Calu3 (cell line): Measurements from ENCODE around the gene TEX261. TPM values are rescaled to one million over a fixed set of nuclear protein-coding genes. Genes with fewer than 3 reads are reported as not detected.

Experiments
- BruUV-seq: library from RNA; stranded (reverse); fragments of 400-500 nt; replicated peaks from 2 replicates; lab custom pipeline; 2021; lab: Mats Ljungman, UMichigan
- CTCF ChIA-PET: fragments of 300-600 bp; sonication (Branson Sonifier 250); formaldehyde crosslinking; loops from one replicate; lab custom pipeline; 2022; ENCODE audit warnings: antibody characterized with exemption; lab: Charles Lee
- DNase-seq: peaks from one replicate; pipeline ENCODE4 v3.0.0; 2022
- H3K27ac Mint-ChIP-seq: one replicate; pipeline ENCODE4 v1.8.0; 2022; ENCODE audit warnings: mixed read lengths; ENCODE audit not compliant: unreplicated experiment
- H3K27me3 Mint-ChIP-seq: one replicate; pipeline ENCODE4 v1.8.0; 2022; ENCODE audit warnings: mixed read lengths; ENCODE audit not compliant: unreplicated experiment
- H3K36me3 Mint-ChIP-seq: one replicate; pipeline ENCODE4 v1.8.0; 2022; ENCODE audit warnings: mild to moderate bottlenecking, moderate library complexity, mixed read lengths; ENCODE audit not compliant: insufficient read depth, unreplicated experiment
- H3K4me1 Mint-ChIP-seq: one replicate; pipeline ENCODE4 v1.8.0; 2022; ENCODE audit warnings: mild to moderate bottlenecking, low read depth, mixed read lengths; ENCODE audit not compliant: unreplicated experiment
- H3K4me3 Mint-ChIP-seq: one replicate; pipeline ENCODE4 v1.8.0; 2022; ENCODE audit warnings: mild to moderate bottlenecking, low read depth, moderate library complexity, mixed read lengths; ENCODE audit not compliant: unreplicated experiment
- H3K9me3 Mint-ChIP-seq: one replicate; pipeline ENCODE4 v1.8.0; 2022; ENCODE audit warnings: low read depth, mixed read lengths; ENCODE audit not compliant: unreplicated experiment
- intact Hi-C: fragments of 100-400 bp; cut with micrococcal nuclease; formaldehyde crosslinking; loops from one replicate; pipeline ENCODE4 v1.10.0; 2022; ENCODE audit not compliant: unreplicated experiment
- total RNA-seq: library from RNA; stranded (reverse); gene quantifications from 2 replicates; pipeline ENCODE4 v1.2.3, GENCODE V29; 2022
- TF ChIP-seq, protein P1 (sequence below): fragments of 200-600 bp; IDR thresholded peaks from one replicate; pipeline ENCODE4 v1.8.0; 2022; ENCODE audit warnings: antibody characterized with exemption; ENCODE audit not compliant: unreplicated experiment

The TEX261 gene
- total RNA-seq, 1 experiment from 2014 or later = 61.2 TPM

GRCh38 chr2:71004857-71005256 lies 10.2 kb upstream of the TEX261 start:
- BruUV-seq = no TSS peak
- Mint-ChIP-seq H3K27me3 (peaks cover 62% of the 10 kb centered on the region), H3K4me3 (no peak overlapping the region), H3K36me3 (no peaks in the 10 kb centered on the region), H3K27ac (no peak overlapping the region), H3K4me1 (no peaks in the 10 kb centered on the region), H3K9me3 (no peaks in the 10 kb centered on the region)
- TF ChIP-seq, protein P1, sequence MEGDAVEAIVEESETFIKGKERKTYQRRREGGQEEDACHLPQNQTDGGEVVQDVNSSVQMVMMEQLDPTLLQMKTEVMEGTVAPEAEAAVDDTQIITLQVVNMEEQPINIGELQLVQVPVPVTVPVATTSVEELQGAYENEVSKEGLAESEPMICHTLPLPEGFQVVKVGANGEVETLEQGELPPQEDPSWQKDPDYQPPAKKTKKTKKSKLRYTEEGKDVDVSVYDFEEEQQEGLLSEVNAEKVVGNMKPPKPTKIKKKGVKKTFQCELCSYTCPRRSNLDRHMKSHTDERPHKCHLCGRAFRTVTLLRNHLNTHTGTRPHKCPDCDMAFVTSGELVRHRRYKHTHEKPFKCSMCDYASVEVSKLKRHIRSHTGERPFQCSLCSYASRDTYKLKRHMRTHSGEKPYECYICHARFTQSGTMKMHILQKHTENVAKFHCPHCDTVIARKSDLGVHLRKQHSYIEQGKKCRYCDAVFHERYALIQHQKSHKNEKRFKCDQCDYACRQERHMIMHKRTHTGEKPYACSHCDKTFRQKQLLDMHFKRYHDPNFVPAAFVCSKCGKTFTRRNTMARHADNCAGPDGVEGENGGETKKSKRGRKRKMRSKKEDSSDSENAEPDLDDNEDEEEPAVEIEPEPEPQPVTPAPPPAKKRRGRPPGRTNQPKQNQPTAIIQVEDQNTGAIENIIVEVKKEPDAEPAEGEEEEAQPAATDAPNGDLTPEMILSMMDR = no peak
- DNase-seq = no peak
- intact Hi-C loops = no loop called here
- CTCF ChIA-PET = no interaction called here

- intact Hi-C loops = no loop called here
- H3K4me1 Mint-ChIP-seq = no peaks in the 10 kb centered on the region
- H3K9me3 Mint-ChIP-seq = no peaks in the 10 kb centered on the region
- no peaks in the 10 kb centered on the region for H3K36me3 Mint-ChIP-seq
- peaks cover 55% of the 10 kb centered on the region for H3K27me3 Mint-ChIP-seq
- no TSS peak for BruUV-seq
- CTCF ChIA-PET = interaction anchor here (0.6 kb wide), 1 partner anchor 194 kb away, joined by 5 read pairs; no protein-coding TSS in a partner anchor
- TF ChIP-seq, protein P1 = no peak
- H3K4me3 Mint-ChIP-seq = no peak overlapping the region
- no peak for DNase-seq
- no peak overlapping the region for H3K27ac Mint-ChIP-seq
Observed at GRCh38 chr2:71003966-71004755, 9.5 kb upstream of the TEX261 start.

- CTCF ChIA-PET = no interaction called here
- Mint-ChIP-seq H3K4me1 (no peaks in the 10 kb centered on the region), H3K27me3 (peaks cover 47% of the 10 kb centered on the region), H3K4me3 (no peak overlapping the region), H3K27ac (no peak overlapping the region), H3K9me3 (no peaks in the 10 kb centered on the region), H3K36me3 (no peaks in the 10 kb centered on the region)
- intact Hi-C loops = no loop called here
- no peak for DNase-seq
- TF ChIP-seq, protein P1 = no peak
- BruUV-seq = no TSS peak
Observed at GRCh38 chr2:71003396-71003795, 8.7 kb upstream of the TEX261 start.

- CTCF ChIA-PET = interaction anchor here (0.7 kb wide), 1 partner anchor 108 kb away, joined by 3 read pairs; no protein-coding TSS in a partner anchor
- Mint-ChIP-seq H3K9me3 (no peaks in the 10 kb centered on the region), H3K4me3 (no peak overlapping the region), H3K36me3 (no peaks in the 10 kb centered on the region), H3K27me3 (peaks cover 36% of the 10 kb centered on the region), H3K27ac (no peak overlapping the region), H3K4me1 (no peaks in the 10 kb centered on the region)
- no peak for DNase-seq
- TF ChIP-seq, protein P1 = no peak
- intact Hi-C loops = no loop called here
- no TSS peak for BruUV-seq
Observed at GRCh38 chr2:71001981-71002570, 7.4 kb upstream of the TEX261 start.
